MCF 10A (cell line): ENCODE results near the gene TTLL13. TPM values are rescaled to one million over a fixed set of nuclear protein-coding genes. Genes with fewer than 3 reads are reported as not detected.
A peak's percentile ranks its signal among the peaks of the same experiment; 100 is the strongest.
"Not testable (repeated sequence)": the region's sequence is repeated elsewhere in the genome, so short reads cannot be mapped to it uniquely, and the experiment has no call there.

Source experiments
- BruUV-seq: library from RNA; stranded (reverse); fragments of 400-500 nt; replicated peaks from 2 replicates; lab custom pipeline; 2021; lab: Mats Ljungman, UMichigan
- CTCF ChIA-PET: fragments of 300-600 bp; sonication (Branson Sonifier 250); formaldehyde crosslinking; extraction: SDS; loops from one replicate; lab custom pipeline; 2021; ENCODE audit warnings: antibody characterized with exemption, inconsistent platforms; lab: Yijun Ruan, JAX
- POLR2A ChIA-PET: fragments of 300-600, 350-650 bp; sonication (Branson Sonifier 250); formaldehyde crosslinking; extraction: SDS; loops from one replicate; lab custom pipeline; 2020; ENCODE audit warnings: antibody characterized with exemption, inconsistent platforms; lab: Yijun Ruan, JAX
- DNase-seq: peaks from one replicate; pipeline ENCODE4 v3.0.0-alpha.2; 2018; ENCODE audit not compliant: unreplicated experiment
- H3K27ac Mint-ChIP-seq: one replicate; pipeline ENCODE4 v1.8.0; 2022; ENCODE audit warnings: mild to moderate bottlenecking, low read depth, mixed read lengths; ENCODE audit not compliant: unreplicated experiment
- H3K27me3 Mint-ChIP-seq: one replicate; pipeline ENCODE4 v1.8.0; 2022; ENCODE audit warnings: mixed read lengths; ENCODE audit not compliant: insufficient read depth, unreplicated experiment
- H3K36me3 Mint-ChIP-seq: one replicate; pipeline ENCODE4 v1.8.0; 2022; ENCODE audit warnings: mild to moderate bottlenecking, moderate library complexity, mixed read lengths; ENCODE audit not compliant: insufficient read depth, unreplicated experiment
- H3K4me1 Mint-ChIP-seq: one replicate; pipeline ENCODE4 v1.8.0; 2022; ENCODE audit warnings: mixed read lengths; ENCODE audit not compliant: insufficient read depth, unreplicated experiment
- H3K4me3 Mint-ChIP-seq: one replicate; pipeline ENCODE4 v1.8.0; 2022; ENCODE audit warnings: mild to moderate bottlenecking, moderate library complexity, mixed read lengths; ENCODE audit not compliant: unreplicated experiment
- H3K9me3 Mint-ChIP-seq: one replicate; pipeline ENCODE4 v1.8.0; 2022; ENCODE audit warnings: mixed read lengths; ENCODE audit not compliant: unreplicated experiment
- CTCF ChIP-seq: fragments of 200-600 bp; IDR thresholded peaks from one replicate; pipeline ENCODE4 v1.8.0; 2022; ENCODE audit warnings: antibody characterized with exemption, mild to moderate bottlenecking; ENCODE audit not compliant: unreplicated experiment
- intact Hi-C: fragments of 100-400 bp; cut with micrococcal nuclease; formaldehyde crosslinking; loops from 2 replicates; pipeline ENCODE4 v1.14.1; 2022
- total RNA-seq: library from RNA; stranded (reverse); gene quantifications from 2 replicates; pipeline ENCODE4 v1.2.3, GENCODE V29; 2022

Gene TTLL13
- total RNA-seq, 1 experiment from 2014 or later, result not detected

- no peak for TF ChIP-seq CTCF
- Mint-ChIP-seq H3K27ac (peak overlapping the region; percentile 96), H3K27me3 (no peaks in the 10 kb centered on the region), H3K36me3 (peaks cover 29% of the 10 kb centered on the region), H3K4me3 (peak overlapping the region; percentile 97), H3K4me1 (peaks cover 39% of the 10 kb centered on the region), H3K9me3 (no peaks in the 10 kb centered on the region)
- no TSS peak for BruUV-seq
- CTCF ChIA-PET, result interaction anchor here (0.6 kb wide), 1 partner anchor 48 kb away, joined by 3 read pairs; no protein-coding TSS in a partner anchor
- DNase-seq, result peak; percentile 16
- POLR2A ChIA-PET, result interaction anchor here (0.6 to 2.4 kb wide), 10 partner anchors 27 to 636 kb away, joined by 3 to 20 read pairs (median 3); partner anchors contain the start of genes CIB1, GDPGP1, MAN2A2 and ZNF710
- intact Hi-C loops, result no loop called here
These were observed 17.1 kb downstream of the TTLL13 start for GRCh38 chr15:90266485-90266884.

GRCh38 chr15:90268415-90268814, 19.1 kb downstream of the TTLL13 start:
- H3K36me3 Mint-ChIP-seq, result peaks cover 36% of the 10 kb centered on the region
- BruUV-seq, result no TSS peak
- H3K4me1 Mint-ChIP-seq, result peaks cover 29% of the 10 kb centered on the region
- peak overlapping the region; percentile 46 for H3K4me3 Mint-ChIP-seq
- TF ChIP-seq CTCF, result no peak
- ChIA-PET CTCF (interaction anchor here (0.5 to 1.7 kb wide), 8 partner anchors 18 to 431 kb away, joined by 3 to 8 read pairs (median 4); no protein-coding TSS in a partner anchor), POLR2A (no interaction called here)
- DNase-seq, result no peak
- H3K27me3 Mint-ChIP-seq, result no peaks in the 10 kb centered on the region
- no peak overlapping the region for H3K27ac Mint-ChIP-seq
- intact Hi-C loops, result no loop called here
- no peaks in the 10 kb centered on the region for H3K9me3 Mint-ChIP-seq

GRCh38 chr15:90270502-90271150, 21.3 kb downstream of the TTLL13 start:
- Mint-ChIP-seq H3K36me3 (peaks cover 48% of the 10 kb centered on the region), H3K4me1 (peaks cover 23% of the 10 kb centered on the region), H3K27me3 (no peaks in the 10 kb centered on the region), H3K9me3 (no peaks in the 10 kb centered on the region), H3K4me3 (no peak overlapping the region), H3K27ac (no peak overlapping the region)
- POLR2A ChIA-PET, result interaction anchor here (0.5 to 0.7 kb wide), 2 partner anchors 17 to 37 kb away, joined by 3 to 4 read pairs; partner anchors contain the start of genes CIB1 and GDPGP1
- TF ChIP-seq CTCF, result no peak
- CTCF ChIA-PET, result interaction anchor here (0.6 to 2.7 kb wide), 5 partner anchors 12 to 105 kb away, joined by 3 to 17 read pairs (median 4); no protein-coding TSS in a partner anchor
- no TSS peak for BruUV-seq
- DNase-seq, result no peak
- intact Hi-C loops, result no loop called here

GRCh38 chr15:90271459-90272166, 22.3 kb downstream of the TTLL13 start:
- ChIA-PET CTCF (interaction anchor here (1.0 to 2.7 kb wide), 4 partner anchors 9 to 106 kb away, joined by 4 to 17 read pairs (median 6); no protein-coding TSS in a partner anchor), POLR2A (interaction anchor here (1.1 kb wide), 1 partner anchor 23 kb away, joined by 3 read pairs; the partner anchor contains the start of gene TTLL13)
- H3K9me3 Mint-ChIP-seq, result no peaks in the 10 kb centered on the region
- H3K36me3 Mint-ChIP-seq, result peaks cover 55% of the 10 kb centered on the region
- no peaks in the 10 kb centered on the region for H3K27me3 Mint-ChIP-seq
- TF ChIP-seq CTCF, result no peak
- peaks cover 23% of the 10 kb centered on the region for H3K4me1 Mint-ChIP-seq
- BruUV-seq, result TSS peak; percentile 19
- H3K4me3 Mint-ChIP-seq, result no peak overlapping the region
- no peak overlapping the region for H3K27ac Mint-ChIP-seq
- DNase-seq, result no peak
- intact Hi-C loops, result no loop called here

GRCh38 chr15:90278467-90278866, 29.1 kb downstream of the TTLL13 start:
- H3K9me3 Mint-ChIP-seq, CTCF ChIA-PET, POLR2A ChIA-PET, BruUV-seq, intact Hi-C loops, H3K4me3 Mint-ChIP-seq, H3K4me1 Mint-ChIP-seq, DNase-seq, H3K27ac Mint-ChIP-seq, H3K27me3 Mint-ChIP-seq: not testable (repeated sequence)
- peaks cover 26% of the 10 kb centered on the region for H3K36me3 Mint-ChIP-seq
